ENCODE measurements around the gene APRT. TPM values are rescaled to one million over a fixed set of nuclear protein-coding genes. Genes with fewer than 3 reads are reported as not detected.

APRT gene
- total RNA-seq, 2 donors from 2014 or later: 50.6 to 90.4 TPM

DNA sequence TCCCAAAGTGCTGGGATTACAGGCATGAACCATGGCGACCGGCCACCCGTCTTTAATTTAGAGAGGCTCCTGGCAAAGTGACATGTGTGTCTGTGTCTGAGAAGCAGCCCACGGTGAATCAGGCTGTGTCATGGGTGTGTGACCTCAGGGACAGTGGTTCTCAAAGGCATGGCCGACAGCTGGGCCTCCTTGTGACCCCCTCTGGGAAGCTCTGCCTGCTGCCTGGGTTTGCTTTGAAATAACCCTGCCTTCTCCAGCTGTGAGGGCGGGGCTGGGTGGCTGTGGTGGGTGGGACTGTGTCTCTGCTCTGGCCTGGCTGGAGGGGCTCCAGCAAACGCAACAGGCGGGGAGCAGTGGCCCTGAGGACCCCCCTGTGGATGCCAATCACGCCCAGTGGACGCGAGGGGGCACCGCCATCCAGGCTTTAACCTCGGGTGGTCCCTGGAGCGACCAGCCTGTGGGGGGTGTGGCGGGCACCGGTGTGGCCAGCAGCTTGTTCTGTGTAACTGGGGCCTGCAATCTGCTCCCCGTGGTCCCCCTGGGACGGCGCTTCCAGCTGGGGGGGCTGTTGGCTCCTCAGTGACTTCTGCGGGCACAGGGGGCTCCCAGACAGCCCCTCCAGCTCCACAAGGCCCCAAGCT is 8.8 kb upstream of the APRT start:
- peaks cover 22% of the 10 kb centered on the region for H3K36me3 ChIP-seq
- H3K4me1 ChIP-seq: no peaks in the 10 kb centered on the region
- TF ChIP-seq CTCF (IDR thresholded peaks at IDR 0.05): no peak
- no peaks in the 10 kb centered on the region for H3K9me3 ChIP-seq
- DNase-seq (ENCODE audit: low spot score): no peak
- no peaks in the 10 kb centered on the region for H3K27me3 ChIP-seq
- no peak overlapping the region for H3K27ac ChIP-seq
- H3K4me3 ChIP-seq: no peak overlapping the region

GRCh38 chr16:88819126-88819525 is 7.4 kb upstream of the APRT start:
- no peaks in the 10 kb centered on the region for H3K27me3 ChIP-seq
- no peak for TF ChIP-seq CTCF (IDR thresholded peaks at IDR 0.05)
- H3K4me1 ChIP-seq: no peaks in the 10 kb centered on the region
- H3K27ac ChIP-seq: no peak overlapping the region
- no peaks in the 10 kb centered on the region for H3K9me3 ChIP-seq
- DNase-seq (ENCODE audit: low spot score): no peak
- no peak overlapping the region for H3K4me3 ChIP-seq
- H3K36me3 ChIP-seq: peaks cover 16% of the 10 kb centered on the region

DNA sequence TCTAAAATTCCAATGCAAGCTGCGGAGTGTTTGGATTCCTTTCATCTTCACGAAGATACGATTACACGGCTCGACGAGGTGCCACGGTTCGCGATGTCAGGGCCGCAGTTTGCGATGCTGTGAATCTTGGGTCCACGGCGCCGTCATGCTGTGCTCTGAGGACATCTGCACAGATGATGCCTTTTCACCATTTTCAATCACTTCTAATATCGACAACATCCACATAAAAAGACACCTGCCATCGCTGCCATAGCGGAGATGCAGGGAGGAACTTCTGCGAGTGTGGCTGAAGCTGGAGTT is 6.8 kb upstream of the APRT start:
- Histone ChIP-seq H3K9me3 (no peaks in the 10 kb centered on the region), H3K4me3 (no peak overlapping the region), H3K4me1 (peaks cover 0 to under 1% of the 10 kb centered on the region in 2 donors), H3K27ac (no peak overlapping the region), H3K27me3 (no peaks in the 10 kb centered on the region), H3K36me3 (peaks cover 14% of the 10 kb centered on the region)
- no peak for TF ChIP-seq CTCF (IDR thresholded peaks at IDR 0.05)
- DNase-seq (ENCODE audit: low spot score): no peak

GRCh38 chr16:88817785-88818574 is 6.3 kb upstream of the APRT start:
- no peak for TF ChIP-seq CTCF (IDR thresholded peaks at IDR 0.05)

DNA sequence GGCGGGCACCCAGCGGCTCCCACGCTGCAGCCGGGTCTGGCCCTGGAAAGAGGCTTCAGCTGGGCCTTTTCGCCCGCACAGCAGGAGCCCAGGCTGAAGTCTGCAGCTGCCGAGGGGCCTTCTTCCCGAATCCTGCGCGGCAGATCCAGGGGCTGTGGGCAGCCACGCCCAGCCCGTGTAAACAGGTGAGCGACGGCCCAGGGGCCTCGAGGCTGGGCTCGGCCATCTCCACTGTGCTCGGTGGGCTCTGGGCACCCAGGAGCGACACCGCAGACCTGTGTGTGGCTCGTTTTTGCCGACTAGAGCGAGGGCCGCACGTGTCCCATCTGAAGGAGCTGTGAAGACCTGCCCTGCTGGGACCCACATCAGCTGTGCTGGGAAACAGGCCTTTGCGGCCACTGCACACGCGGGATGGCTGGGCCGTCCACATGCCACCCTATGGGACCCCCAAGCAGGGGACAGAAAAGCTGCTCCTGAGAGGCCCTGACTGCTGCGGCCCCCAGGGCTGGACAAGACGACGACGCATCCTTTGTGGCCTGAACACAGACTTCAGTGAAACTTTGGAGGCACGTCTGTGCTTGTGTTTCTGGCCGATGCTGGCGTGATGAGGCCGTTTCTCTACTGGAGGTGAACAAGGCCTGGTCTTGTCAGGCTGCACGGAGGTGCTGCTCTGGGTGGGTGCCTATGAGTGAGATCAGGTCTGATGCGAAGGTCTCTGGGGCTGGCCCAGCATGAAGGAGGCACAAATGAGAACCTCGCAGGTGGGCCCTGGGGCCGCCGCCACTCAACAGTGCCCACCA is 5.2 kb upstream of the APRT start:
- no peak for TF ChIP-seq CTCF (IDR thresholded peaks at IDR 0.05)
- DNase-seq (ENCODE audit: low spot score): no peak
- Histone ChIP-seq H3K27ac (no peak overlapping the region), H3K9me3 (no peaks in the 10 kb centered on the region), H3K27me3 (no peaks in the 10 kb centered on the region), H3K4me1 (peaks cover 0 to 16% of the 10 kb centered on the region in 2 donors), H3K4me3 (no peak overlapping the region), H3K36me3 (peaks cover 2% of the 10 kb centered on the region)

More at GRCh38 chr16:88817785-88818574, 6.3 kb upstream of the APRT start:
- Histone ChIP-seq H3K4me1 (peaks cover 0 to 6% of the 10 kb centered on the region in 2 donors), H3K4me3 (no peak overlapping the region), H3K27ac (no peak overlapping the region), H3K9me3 (no peaks in the 10 kb centered on the region), H3K36me3 (peaks cover 12% of the 10 kb centered on the region), H3K27me3 (no peaks in the 10 kb centered on the region)
- DNase-seq (ENCODE audit: low spot score): no peak

Measured in right atrium auricular region (tissue), 2 donors.